NB4 (cell line): ENCODE results near the gene ICAM1.
A peak's percentile ranks its signal among the peaks of the same experiment; 100 is the strongest.
"Not testable (repeated sequence)": the region's sequence is repeated elsewhere in the genome, so short reads cannot be mapped to it uniquely, and the experiment has no call there.

Experiments used
- DNase-seq: peaks from one replicate; pipeline ENCODE4 v3.0.0; 2010; ENCODE audit warnings: low read depth
- H3K4me3 ChIP-seq: one replicate; pipeline ENCODE4 v1.5.1; 2011; ENCODE audit warnings: mild to moderate bottlenecking, low read depth, low read length, moderate library complexity
- MYC ChIP-seq: IDR thresholded peaks from 2 replicates; pipeline ENCODE4 v1.6.1; 2011; ENCODE audit warnings: low read depth, low read length
- POLR2A ChIP-seq: IDR thresholded peaks from 2 replicates; pipeline ENCODE4 v1.6.1; 2011; ENCODE audit warnings: mild to moderate bottlenecking; ENCODE audit not compliant: insufficient read length; ENCODE audit errors: extremely low read depth
- TF ChIP-seq, protein P1 (sequence below): IDR thresholded peaks from one replicate; pipeline ENCODE4 v1.5.1; 2012; ENCODE audit warnings: low read depth, low read length
- TF ChIP-seq, protein P2 (sequence below): IDR thresholded peaks from 2 replicates; pipeline ENCODE4 v1.6.1; 2011; ENCODE audit warnings: low read depth, low read length

Gene ICAM1

DNA sequence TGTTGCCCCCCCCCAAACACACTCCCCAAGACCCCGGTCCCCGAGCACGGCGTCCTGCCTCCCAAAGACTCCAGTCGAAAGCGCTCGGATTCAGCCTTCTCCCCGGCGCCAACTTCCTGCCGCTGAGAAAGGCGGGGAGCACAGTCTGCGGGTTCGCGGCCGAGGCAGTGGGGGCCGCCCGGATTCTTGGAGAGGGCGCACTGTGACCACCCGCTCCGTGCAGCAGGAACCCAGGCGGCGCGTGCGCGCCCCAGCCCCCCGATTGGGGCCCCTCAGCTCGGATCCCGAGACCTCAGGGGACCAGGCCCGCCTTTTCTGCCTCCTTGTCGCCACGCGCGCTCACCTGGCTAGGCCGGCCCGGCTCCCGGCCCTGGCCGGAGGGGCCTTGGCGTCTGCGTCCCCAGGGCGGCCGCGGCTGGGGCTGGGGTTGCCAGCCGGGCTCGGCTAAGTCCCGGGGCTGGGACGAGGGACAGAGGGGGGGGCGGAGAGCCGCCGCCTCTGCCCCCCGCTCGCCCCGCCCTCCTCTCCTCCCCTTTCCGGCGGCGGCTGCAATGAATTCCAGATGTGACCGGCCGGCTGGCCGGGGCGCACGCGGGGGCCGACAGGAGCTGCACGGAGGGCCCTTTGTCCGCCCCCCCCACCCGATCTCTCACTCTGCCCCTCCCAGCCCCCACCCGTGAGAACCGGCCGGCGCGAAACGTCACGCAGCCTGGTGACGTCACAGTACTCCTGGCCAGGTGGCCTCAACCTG lies 39.9 kb upstream of the ICAM1 start, which contains the start of gene S1PR2:
Gene S1PR2 (minus strand): TSS at position 471 of the 751 bp plus-strand sequence. CDS start 6,426 bp downstream, outside the sequence.
- TF ChIP-seq MYC = peak; percentile 86
- peak; percentile 84 for TF ChIP-seq POLR2A
- TF ChIP-seq, protein P1, sequence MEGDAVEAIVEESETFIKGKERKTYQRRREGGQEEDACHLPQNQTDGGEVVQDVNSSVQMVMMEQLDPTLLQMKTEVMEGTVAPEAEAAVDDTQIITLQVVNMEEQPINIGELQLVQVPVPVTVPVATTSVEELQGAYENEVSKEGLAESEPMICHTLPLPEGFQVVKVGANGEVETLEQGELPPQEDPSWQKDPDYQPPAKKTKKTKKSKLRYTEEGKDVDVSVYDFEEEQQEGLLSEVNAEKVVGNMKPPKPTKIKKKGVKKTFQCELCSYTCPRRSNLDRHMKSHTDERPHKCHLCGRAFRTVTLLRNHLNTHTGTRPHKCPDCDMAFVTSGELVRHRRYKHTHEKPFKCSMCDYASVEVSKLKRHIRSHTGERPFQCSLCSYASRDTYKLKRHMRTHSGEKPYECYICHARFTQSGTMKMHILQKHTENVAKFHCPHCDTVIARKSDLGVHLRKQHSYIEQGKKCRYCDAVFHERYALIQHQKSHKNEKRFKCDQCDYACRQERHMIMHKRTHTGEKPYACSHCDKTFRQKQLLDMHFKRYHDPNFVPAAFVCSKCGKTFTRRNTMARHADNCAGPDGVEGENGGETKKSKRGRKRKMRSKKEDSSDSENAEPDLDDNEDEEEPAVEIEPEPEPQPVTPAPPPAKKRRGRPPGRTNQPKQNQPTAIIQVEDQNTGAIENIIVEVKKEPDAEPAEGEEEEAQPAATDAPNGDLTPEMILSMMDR = peak; percentile 8
- TF ChIP-seq, protein P2, sequence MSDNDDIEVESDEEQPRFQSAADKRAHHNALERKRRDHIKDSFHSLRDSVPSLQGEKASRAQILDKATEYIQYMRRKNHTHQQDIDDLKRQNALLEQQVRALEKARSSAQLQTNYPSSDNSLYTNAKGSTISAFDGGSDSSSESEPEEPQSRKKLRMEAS = peak; percentile 72
- peak; percentile 92 for DNase-seq
- H3K4me3 ChIP-seq = peak within 1 kb of the TSS; percentile 59

DNA sequence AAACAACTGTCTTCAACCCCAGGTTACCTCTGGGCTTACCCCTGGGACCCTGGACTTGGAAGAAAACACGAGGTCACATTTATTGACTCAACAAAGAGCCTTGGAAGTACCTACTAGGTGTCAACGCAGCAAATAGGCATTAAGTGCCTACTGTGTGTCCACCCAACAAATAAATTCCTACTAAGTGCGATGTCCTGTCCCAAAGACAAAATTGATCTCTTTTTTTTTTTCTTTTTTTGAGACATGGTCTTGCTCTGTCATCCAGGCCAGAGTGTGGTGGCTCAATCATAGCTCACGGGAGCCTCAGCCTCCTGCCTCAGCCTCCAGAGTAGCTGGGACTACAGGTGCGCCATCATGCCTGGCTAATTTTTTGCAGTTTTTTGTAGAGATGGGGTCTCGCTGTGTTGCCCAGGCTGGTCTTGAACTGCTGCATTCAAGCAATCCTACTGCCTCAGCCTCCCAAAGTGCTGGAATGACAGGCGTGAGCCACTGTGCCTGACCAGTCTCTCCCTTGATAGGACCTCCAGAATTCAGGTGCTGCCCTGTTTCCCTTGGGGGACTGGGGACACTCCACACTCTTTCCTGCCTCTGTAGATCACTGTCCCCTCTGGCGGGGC lies 39.2 kb upstream of the ICAM1 start:
- TF ChIP-seq, protein P2 = peak; percentile 62; the same call in 1 of the 2 replicates
- TF ChIP-seq, protein P1 = no peak
- TF ChIP-seq MYC = peak; percentile 38; the same call in 1 of the 2 replicates
- no peak overlapping the region for H3K4me3 ChIP-seq
- no peak for DNase-seq

DNA sequence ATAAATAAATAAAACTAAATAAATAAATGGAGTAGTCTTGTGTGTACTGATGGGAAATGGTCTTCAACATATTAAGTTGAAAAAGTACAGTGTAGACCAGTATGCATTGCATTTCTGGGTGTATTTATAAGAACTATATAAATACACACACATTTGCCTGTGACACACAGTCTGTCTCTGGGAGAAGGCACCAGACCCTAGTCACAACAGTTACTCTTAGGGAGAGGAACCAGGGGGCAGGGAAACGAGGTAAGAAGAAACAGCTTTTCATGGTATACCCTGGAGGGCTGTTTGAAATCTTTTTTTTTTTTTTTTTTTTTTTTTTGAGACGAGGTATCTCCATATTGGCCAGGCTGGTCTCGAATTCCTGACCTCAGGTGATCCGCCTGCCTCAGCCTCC lies 37.0 kb upstream of the ICAM1 start:
- DNase-seq = no peak
- no peak for TF ChIP-seq MYC
- TF ChIP-seq, protein P2 = no peak
- TF ChIP-seq POLR2A = no peak
- TF ChIP-seq, protein P1 = no peak
- no peak overlapping the region for H3K4me3 ChIP-seq

DNA sequence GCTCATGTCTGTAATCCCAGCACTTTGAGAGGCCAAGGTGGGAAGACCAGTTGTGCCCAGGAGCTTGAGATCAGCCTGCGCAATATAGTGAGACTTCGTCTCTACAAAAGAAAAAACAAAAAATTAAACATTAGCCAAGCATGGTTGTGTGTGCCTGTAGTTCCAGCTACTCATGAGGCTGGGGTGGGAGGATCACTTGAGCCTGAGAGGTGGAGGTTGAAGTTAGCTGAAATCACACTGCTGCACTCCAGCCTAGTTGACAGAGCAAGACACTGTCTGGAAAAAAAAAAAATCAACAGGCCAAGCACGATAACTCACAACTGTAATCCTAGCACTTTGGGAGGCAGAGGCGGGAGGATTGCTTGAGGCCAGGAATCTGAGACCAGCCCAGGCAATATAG lies 35.9 kb upstream of the ICAM1 start:
- no peak for DNase-seq
- TF ChIP-seq, protein P2 = no peak
- TF ChIP-seq MYC (no peak), POLR2A (no peak)
- TF ChIP-seq, protein P1 = no peak
- no peak overlapping the region for H3K4me3 ChIP-seq

DNA sequence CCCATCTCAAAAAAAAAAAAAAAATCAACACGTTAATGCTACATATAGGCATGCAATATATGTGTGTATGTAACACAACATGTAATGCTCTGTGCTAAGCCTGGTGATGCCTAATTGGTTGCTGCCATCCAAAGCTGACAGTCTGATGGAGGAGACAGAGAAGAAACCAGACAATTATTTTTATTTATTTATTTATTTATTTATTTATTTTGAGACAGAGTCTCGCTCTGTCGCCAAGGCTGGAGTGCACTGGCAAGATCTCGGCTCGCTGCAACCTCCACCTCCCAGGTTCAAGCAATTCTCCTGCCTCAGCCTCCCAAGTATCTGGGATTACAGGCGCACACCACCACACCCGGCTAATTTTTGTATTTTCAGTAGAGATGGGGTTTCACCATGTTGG lies 35.5 kb upstream of the ICAM1 start:
- H3K4me3 ChIP-seq, DNase-seq: not testable (repeated sequence)

DNA sequence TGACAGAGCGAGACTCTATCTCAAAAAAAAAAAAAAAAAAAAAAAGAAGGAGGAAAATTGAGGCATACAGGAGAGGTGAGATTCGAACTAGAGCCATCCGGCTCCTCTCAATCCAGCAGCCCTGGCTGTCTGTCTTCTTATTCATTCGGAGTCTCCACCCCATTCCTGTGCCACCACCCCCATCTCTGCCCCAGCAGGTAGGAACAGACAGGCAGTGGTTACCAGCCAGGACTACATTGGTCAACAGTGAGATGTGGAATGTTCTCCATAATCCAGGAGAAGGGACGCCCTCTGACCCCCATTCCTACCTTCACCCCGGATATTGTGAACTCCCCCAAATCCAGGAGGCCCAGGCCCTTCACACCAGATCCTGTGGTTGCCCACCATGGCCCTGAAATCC lies 33.2 kb upstream of the ICAM1 start:
- TF ChIP-seq POLR2A (no peak), MYC (no peak)
- TF ChIP-seq, protein P1 = no peak
- TF ChIP-seq, protein P2 = no peak
- no peak overlapping the region for H3K4me3 ChIP-seq
- DNase-seq = no peak
